ENCODE measurements around the gene MBD3L2. TPM values are rescaled to one million over a fixed set of nuclear protein-coding genes. Genes with fewer than 3 reads are reported as not detected.

MBD3L2 gene
- total RNA-seq, 2 experiments from 2014 or later, result not detected

Other genes with a start within 250 kb of the MBD3L2 start
- 1 to 10 TPM; 1.4 to 1.8 TPM for gene ADGRE1, start 161.7 kb upstream of the MBD3L2 start, total RNA-seq
- gene MBD3L2B, start 27.9 kb upstream of the MBD3L2 start, total RNA-seq, result not detected
- not detected for gene MBD3L5, start 18.7 kb upstream of the MBD3L2 start, total RNA-seq
- gene MBD3L4, start 9.1 kb upstream of the MBD3L2 start, total RNA-seq, result not detected
- not detected for gene MBD3L3, start 9.4 kb downstream of the MBD3L2 start, total RNA-seq
- 10 to 100 TPM; 12.9 to 13.4 TPM for gene ZNF557, start 20.4 kb downstream of the MBD3L2 start, total RNA-seq
- gene INSR, start 245.1 kb downstream of the MBD3L2 start, total RNA-seq, result 1 to 10 TPM in 1 of 2 experiments, under 1 TPM in 1; 0.90 to 1.3 TPM